HEK293 (cell line): ENCODE results near the gene PPP6R3.

Experiments used
- CTCF ChIA-PET: fragments of 350-600 bp; formaldehyde crosslinking; extraction: SDS; loops from one replicate; lab custom pipeline; 2021; ENCODE audit warnings: antibody characterized with exemption; lab: Yijun Ruan, JAX
- POLR2A ChIA-PET: fragments of 300-600 bp; formaldehyde crosslinking; extraction: SDS; loops from one replicate; lab custom pipeline; 2020; ENCODE audit warnings: antibody characterized with exemption, inconsistent platforms; lab: Yijun Ruan, JAX
- H3K27ac ChIP-seq: fragments of 200-500 bp; sonication (Bioruptor generic); 2 replicates; pipeline ENCODE4 v1.5.1; 2014; ENCODE audit warnings: low read depth, low read length, control low read depth, inconsistent platforms; ENCODE audit errors: extremely low read depth
- H3K36me3 ChIP-seq, 2 experiments: fragments of 200-500 bp in 1 of 2; sonication (Bioruptor generic) in 1 of 2; 1 replicate in 1 of 2; 2 replicates in 1 of 2; pipeline ENCODE4 v1.5.1; 2014 to 2017; ENCODE audit warnings: inconsistent platforms in 2 of 2, low read length in 2 of 2; ENCODE audit not compliant: control insufficient read depth in 2 of 2, insufficient read depth in 1 of 2
- H3K4me1 ChIP-seq: fragments of 200-500 bp; sonication (Bioruptor generic); 2 replicates; pipeline ENCODE4 v1.5.1; 2014; ENCODE audit warnings: mild to moderate bottlenecking, low read length, inconsistent platforms; ENCODE audit not compliant: control insufficient read depth, insufficient read depth
- H3K4me3 ChIP-seq: 2 replicates; pipeline ENCODE4 v1.5.1; 2011; ENCODE audit warnings: low read depth, mild to moderate bottlenecking, control low read depth, low read length, moderate library complexity
- H3K9me3 ChIP-seq: fragments of 200-500 bp; sonication (Bioruptor generic); 2 replicates; pipeline ENCODE4 v1.5.1; 2014; ENCODE audit warnings: low read depth, low read length, inconsistent platforms; ENCODE audit not compliant: control insufficient read depth, insufficient read depth
- ATF2 ChIP-seq: fragments of 450-650 bp; formaldehyde crosslinking; IDR thresholded peaks from 2 replicates; pipeline ENCODE4 v1.5.1; 2016; ENCODE audit warnings: missing biosample characterization, missing genetic modification characterization, low read depth
- ELK4 ChIP-seq: IDR thresholded peaks from 2 replicates; pipeline ENCODE4 v1.6.1; 2011; ENCODE audit warnings: mild to moderate bottlenecking, low read depth, low read length, borderline replicate concordance
- FEZF1 ChIP-seq: fragments of 450-650 bp; formaldehyde crosslinking; IDR thresholded peaks from 2 replicates; pipeline ENCODE4 v1.5.1; 2016; ENCODE audit warnings: missing biosample characterization, missing genetic modification characterization
- MEIS1 ChIP-seq: sonication (generic); formaldehyde crosslinking; IDR thresholded peaks from 2 replicates; pipeline ENCODE4 v1.8.1; 2022; ENCODE audit warnings: missing genetic modification reagents, mild to moderate bottlenecking, borderline replicate concordance
- PATZ1 ChIP-seq: fragments of 450-650 bp; formaldehyde crosslinking; IDR thresholded peaks from 2 replicates; pipeline ENCODE4 v1.5.1; 2016; ENCODE audit warnings: missing biosample characterization, missing genetic modification characterization
- SALL2 ChIP-seq: fragments of 450-650 bp; formaldehyde crosslinking; IDR thresholded peaks from 2 replicates; pipeline ENCODE4 v1.5.0; 2017; ENCODE audit warnings: missing biosample characterization, mild to moderate bottlenecking, missing genetic modification characterization, borderline replicate concordance
- SETDB1 ChIP-seq: IDR thresholded peaks from one replicate; pipeline ENCODE4 v1.6.1; 2017; ENCODE audit warnings: mild to moderate bottlenecking, low read length, moderate library complexity, mixed read lengths; ENCODE audit not compliant: insufficient read length
- YY2 ChIP-seq: fragments of 450-650 bp; formaldehyde crosslinking; IDR thresholded peaks from 2 replicates; pipeline ENCODE4 v1.5.1; 2016; ENCODE audit warnings: missing biosample characterization, missing genetic modification characterization
- ZBTB1 ChIP-seq: fragments of 450-650 bp; formaldehyde crosslinking; IDR thresholded peaks from 2 replicates; pipeline ENCODE4 v1.5.1; 2016; ENCODE audit warnings: missing biosample characterization, missing genetic modification characterization
- ZBTB17 ChIP-seq: fragments of 450-650 bp; formaldehyde crosslinking; IDR thresholded peaks from 2 replicates; pipeline ENCODE4 v1.5.1; 2016; ENCODE audit warnings: missing biosample characterization, missing genetic modification characterization
- ZBTB49 ChIP-seq: fragments of 450-650 bp; formaldehyde crosslinking; IDR thresholded peaks from 2 replicates; pipeline ENCODE4 v1.5.1; 2016; ENCODE audit warnings: missing biosample characterization, missing genetic modification characterization, low read depth
- ZEB2 ChIP-seq: fragments of 450-650 bp; formaldehyde crosslinking; IDR thresholded peaks from 2 replicates; pipeline ENCODE4 v1.5.1; 2016; ENCODE audit warnings: missing biosample characterization, missing genetic modification characterization
- ZFP37 ChIP-seq: fragments of 450-650 bp; formaldehyde crosslinking; IDR thresholded peaks from 2 replicates; pipeline ENCODE4 v1.5.1; 2016; ENCODE audit warnings: missing biosample characterization, missing genetic modification characterization
- ZNF112 ChIP-seq: fragments of 450-650 bp; formaldehyde crosslinking; IDR thresholded peaks from 2 replicates; pipeline ENCODE4 v1.5.0; 2017; ENCODE audit warnings: missing biosample characterization, missing genetic modification characterization
- ZNF121 ChIP-seq: fragments of 450-650 bp; formaldehyde crosslinking; IDR thresholded peaks from 2 replicates; pipeline ENCODE4 v1.5.1; 2016; ENCODE audit warnings: missing biosample characterization, missing genetic modification characterization
- ZNF132 ChIP-seq: fragments of 450-650 bp; formaldehyde crosslinking; IDR thresholded peaks from 2 replicates; pipeline ENCODE4 v1.5.1; 2017; ENCODE audit warnings: missing biosample characterization, missing genetic modification characterization, borderline replicate concordance
- ZNF2 ChIP-seq: fragments of 450-650 bp; formaldehyde crosslinking; IDR thresholded peaks from 2 replicates; pipeline ENCODE4 v1.5.1; 2016; ENCODE audit warnings: missing biosample characterization, missing genetic modification characterization
- ZNF24 ChIP-seq: fragments of 450-650 bp; formaldehyde crosslinking; IDR thresholded peaks from 2 replicates; pipeline ENCODE4 v1.5.1; 2016; ENCODE audit warnings: missing biosample characterization, missing genetic modification characterization
- ZNF302 ChIP-seq: fragments of 450-650 bp; formaldehyde crosslinking; IDR thresholded peaks from 2 replicates; pipeline ENCODE4 v1.5.1; 2016; ENCODE audit warnings: missing biosample characterization, missing genetic modification characterization, low read depth
- ZNF404 ChIP-seq: fragments of 450-650 bp; formaldehyde crosslinking; IDR thresholded peaks from 2 replicates; pipeline ENCODE4 v1.5.1; 2017; ENCODE audit warnings: missing biosample characterization, missing genetic modification characterization
- ZNF433 ChIP-seq: fragments of 450-650 bp; formaldehyde crosslinking; IDR thresholded peaks from 2 replicates; pipeline ENCODE4 v1.5.1; 2016; ENCODE audit warnings: missing biosample characterization, missing genetic modification characterization, low read depth
- ZNF544 ChIP-seq: fragments of 450-650 bp; formaldehyde crosslinking; IDR thresholded peaks from 2 replicates; pipeline ENCODE4 v1.5.0; 2017; ENCODE audit warnings: missing biosample characterization, missing genetic modification characterization
- ZNF549 ChIP-seq: fragments of 450-650 bp; IDR thresholded peaks from 2 replicates; pipeline ENCODE4 v1.5.1; 2018; ENCODE audit warnings: missing biosample characterization, missing genetic modification characterization, mild to moderate bottlenecking, inconsistent platforms, moderate library complexity
- ZNF610 ChIP-seq: fragments of 450-650 bp; formaldehyde crosslinking; IDR thresholded peaks from 2 replicates; pipeline ENCODE4 v1.5.1; 2016; ENCODE audit warnings: missing biosample characterization, missing genetic modification characterization, borderline replicate concordance
- ZNF639 ChIP-seq: fragments of 450-650 bp; formaldehyde crosslinking; IDR thresholded peaks from 2 replicates; pipeline ENCODE4 v1.5.1; 2016; ENCODE audit warnings: missing biosample characterization, missing genetic modification characterization
- ZNF664 ChIP-seq: fragments of 450-650 bp; formaldehyde crosslinking; IDR thresholded peaks from 2 replicates; pipeline ENCODE4 v1.5.1; 2016; ENCODE audit warnings: missing biosample characterization, missing genetic modification characterization
- ZNF670 ChIP-seq: fragments of 450-650 bp; formaldehyde crosslinking; IDR thresholded peaks from 2 replicates; pipeline ENCODE4 v1.5.1; 2016; ENCODE audit warnings: missing biosample characterization, missing genetic modification characterization, low read depth
- ZNF677 ChIP-seq: fragments of 450-650 bp; IDR thresholded peaks from 2 replicates; pipeline ENCODE4 v1.5.0; 2018; ENCODE audit warnings: missing biosample characterization, mild to moderate bottlenecking, missing genetic modification characterization, moderate library complexity
- ZSCAN16 ChIP-seq: fragments of 450-650 bp; formaldehyde crosslinking; IDR thresholded peaks from 2 replicates; pipeline ENCODE4 v1.5.1; 2016; ENCODE audit warnings: missing biosample characterization, missing genetic modification characterization

The PPP6R3 gene

GRCh38 chr11:68505596-68505995 is 45.0 kb downstream of the PPP6R3 start:
- POLR2A ChIA-PET, result no interaction called here
- Histone ChIP-seq H3K9me3 (no peaks in the 10 kb centered on the region), H3K27ac (no peak overlapping the region), H3K4me3 (no peak overlapping the region), H3K4me1 (peaks cover 17% of the 10 kb centered on the region), H3K36me3 (no peaks in the 10 kb centered on the region; a peak in 1 of 3 replicates)
- CTCF ChIA-PET, result interaction anchor here (2.3 to 2.7 kb wide), 2 partner anchors 11 to 19 kb away, joined by 4 to 7 read pairs; no protein-coding TSS in a partner anchor
- TF ChIP-seq ZNF549, result no peak
- no peak for TF ChIP-seq ZNF24 (tag by site-specific recombination)
- TF ChIP-seq ATF2 (tag by site-specific recombination), result no peak
- no peak for TF ChIP-seq SALL2 (tag by site-specific recombination)
- TF ChIP-seq MEIS1 (CRISPR knock-in tag), result no peak
- no peak for TF ChIP-seq ZNF132 (tag by site-specific recombination)
- no peak for TF ChIP-seq ZBTB1
- no peak for TF ChIP-seq FEZF1 (tag by site-specific recombination)
- no peak for TF ChIP-seq ZNF121 (tag by site-specific recombination)
- no peak for TF ChIP-seq ZBTB49 (tag by site-specific recombination)
- no peak for TF ChIP-seq ZNF610 (tag by site-specific recombination)

GRCh38 chr11:68506908-68507307 is 46.4 kb downstream of the PPP6R3 start:
- ChIA-PET POLR2A (no interaction called here), CTCF (interaction anchor here (0.6 to 2.7 kb wide), 3 partner anchors 13 to 369 kb away, joined by 4 to 7 read pairs (median 4); no protein-coding TSS in a partner anchor)
- H3K36me3 ChIP-seq, result peaks cover 0 to 2% of the 10 kb centered on the region in 2 experiments; a peak in 2 of 3 replicates
- no peaks in the 10 kb centered on the region for H3K9me3 ChIP-seq
- H3K4me3 ChIP-seq, result no peak overlapping the region
- no peak overlapping the region for H3K27ac ChIP-seq
- H3K4me1 ChIP-seq, result peaks cover 17% of the 10 kb centered on the region
- no peak for TF ChIP-seq ZNF610 (tag by site-specific recombination)
- no peak for TF ChIP-seq ZNF664
- TF ChIP-seq ZBTB17, result peak; percentile 53
- peak; percentile 57; the same call in 1 of the 2 replicates for TF ChIP-seq ZEB2 (tag by site-specific recombination)
- no peak for TF ChIP-seq ZNF544
- no peak for TF ChIP-seq SETDB1
- 0 out of 2 replicates have a peak, but pooled peaks have one; percentile 53 for TF ChIP-seq ZNF639 (tag by site-specific recombination)
- TF ChIP-seq ZSCAN16 (tag by site-specific recombination), result no peak
- TF ChIP-seq ZFP37, result no peak
- TF ChIP-seq ZNF302 (tag by site-specific recombination), result no peak
- TF ChIP-seq ZNF677 (tag by site-specific recombination), result no peak
- no peak; the same call in 1 of the 2 replicates for TF ChIP-seq ZNF2
- peak; percentile 34; the same call in 1 of the 2 replicates for TF ChIP-seq PATZ1 (tag by site-specific recombination)
- TF ChIP-seq ZNF404, result no peak
- TF ChIP-seq ZNF112, result no peak
- no peak for TF ChIP-seq ELK4
- no peak for TF ChIP-seq ZNF433 (tag by site-specific recombination)
- TF ChIP-seq ZNF670 (tag by site-specific recombination), result no peak
- no peak for TF ChIP-seq YY2 (tag by site-specific recombination)
